NCI-H748 treated with DMSO at 0.1 percent for 48 hours (cell line): ENCODE results near the gene SCP2.
A peak's percentile ranks its signal among the peaks of the same experiment; 100 is the strongest.
"Not testable (repeated sequence)": the region's sequence is repeated elsewhere in the genome, so short reads cannot be mapped to it uniquely, and the experiment has no call there.

Experiments used
- DNase-seq: peaks from one replicate; lab custom pipeline; 2025; lab: John Stamatoyannopoulos, UW

Gene SCP2

GRCh38 chr1:52917156-52917555 lies 9.9 kb upstream of the SCP2 start:
- DNase-seq = no peak

- DNase-seq = no peak
Observed at GRCh38 chr1:52917581-52917980, 9.5 kb upstream of the SCP2 start.

- no peak for DNase-seq
Observed at GRCh38 chr1:52918201-52918600, 8.9 kb upstream of the SCP2 start.

GRCh38 chr1:52919051-52919722 lies 7.9 kb upstream of the SCP2 start:
- DNase-seq = no peak

- no peak for DNase-seq
Observed at GRCh38 chr1:52919723-52920483, 7.2 kb upstream of the SCP2 start.

- no peak for DNase-seq
Observed at GRCh38 chr1:52920791-52921291, 6.2 kb upstream of the SCP2 start.

GRCh38 chr1:52925571-52926005 lies 1.5 kb upstream of the SCP2 start:
- no peak for DNase-seq

GRCh38 chr1:52926864-52927211 lies 238 bp upstream of the SCP2 start:
- peak; percentile 9 for DNase-seq

- no peak for DNase-seq
Observed at GRCh38 chr1:52928015-52928404, 934 bp downstream of the SCP2 start.

GRCh38 chr1:52929019-52929418 lies 1.9 kb downstream of the SCP2 start:
- no peak for DNase-seq

GRCh38 chr1:52937433-52938182 lies 10.5 kb downstream of the SCP2 start:
- DNase-seq = no peak

- no peak for DNase-seq
Observed at GRCh38 chr1:52938183-52938451, 11.0 kb downstream of the SCP2 start.

GRCh38 chr1:52943876-52944416 lies 16.9 kb downstream of the SCP2 start:
- DNase-seq = no peak

- DNase-seq = no peak
Observed at GRCh38 chr1:52944566-52944965, 17.5 kb downstream of the SCP2 start.

GRCh38 chr1:52947490-52947889 lies 20.4 kb downstream of the SCP2 start:
- DNase-seq = no peak

- not testable (repeated sequence) for DNase-seq
Observed at GRCh38 chr1:52949602-52950001, 22.5 kb downstream of the SCP2 start.

GRCh38 chr1:52952112-52952511 lies 25.0 kb downstream of the SCP2 start:
- no peak for DNase-seq

- no peak for DNase-seq
Observed at GRCh38 chr1:52955129-52955970, 28.3 kb downstream of the SCP2 start.

GRCh38 chr1:52963101-52963500 lies 36.0 kb downstream of the SCP2 start:
- no peak for DNase-seq

- no peak for DNase-seq
Observed at GRCh38 chr1:52967666-52968065, 40.6 kb downstream of the SCP2 start.

GRCh38 chr1:52969234-52969633 lies 42.2 kb downstream of the SCP2 start:
- not testable (repeated sequence) for DNase-seq

GRCh38 chr1:52970149-52970548 lies 43.1 kb downstream of the SCP2 start:
- peak; percentile 25 for DNase-seq
